ENCODE results near the gene CPD.
A peak's percentile ranks its signal among the peaks of the same experiment; 100 is the strongest.
"Not testable (repeated sequence)": the region's sequence is repeated elsewhere in the genome, so short reads cannot be mapped to it uniquely, and the experiment has no call there.

Gene CPD

GRCh38 chr17:30443721-30444120 lies 65.0 kb downstream of the CPD start:
- no peak for DNase-seq

GRCh38 chr17:30446640-30447039 lies 67.9 kb downstream of the CPD start:
- not testable (repeated sequence) for DNase-seq

DNA sequence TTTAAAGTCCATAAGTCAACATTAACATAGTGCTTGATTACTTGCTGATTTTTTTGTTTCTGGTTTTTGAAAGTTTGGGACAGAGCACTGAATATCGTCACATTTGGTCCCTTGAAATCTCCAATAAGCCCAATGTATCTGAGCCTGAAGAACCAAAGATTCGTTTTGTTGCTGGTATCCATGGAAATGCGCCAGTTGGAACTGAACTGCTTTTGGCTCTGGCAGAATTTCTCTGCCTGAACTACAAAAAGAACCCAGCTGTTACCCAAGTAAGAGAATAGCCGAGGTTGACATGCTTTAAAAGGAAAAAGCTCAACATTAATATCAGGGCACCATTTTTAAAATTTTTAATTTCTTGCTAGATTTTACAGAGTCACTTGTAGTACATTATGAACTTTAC lies 70.8 kb downstream of the CPD start:
- DNase-seq: no peak

DNA sequence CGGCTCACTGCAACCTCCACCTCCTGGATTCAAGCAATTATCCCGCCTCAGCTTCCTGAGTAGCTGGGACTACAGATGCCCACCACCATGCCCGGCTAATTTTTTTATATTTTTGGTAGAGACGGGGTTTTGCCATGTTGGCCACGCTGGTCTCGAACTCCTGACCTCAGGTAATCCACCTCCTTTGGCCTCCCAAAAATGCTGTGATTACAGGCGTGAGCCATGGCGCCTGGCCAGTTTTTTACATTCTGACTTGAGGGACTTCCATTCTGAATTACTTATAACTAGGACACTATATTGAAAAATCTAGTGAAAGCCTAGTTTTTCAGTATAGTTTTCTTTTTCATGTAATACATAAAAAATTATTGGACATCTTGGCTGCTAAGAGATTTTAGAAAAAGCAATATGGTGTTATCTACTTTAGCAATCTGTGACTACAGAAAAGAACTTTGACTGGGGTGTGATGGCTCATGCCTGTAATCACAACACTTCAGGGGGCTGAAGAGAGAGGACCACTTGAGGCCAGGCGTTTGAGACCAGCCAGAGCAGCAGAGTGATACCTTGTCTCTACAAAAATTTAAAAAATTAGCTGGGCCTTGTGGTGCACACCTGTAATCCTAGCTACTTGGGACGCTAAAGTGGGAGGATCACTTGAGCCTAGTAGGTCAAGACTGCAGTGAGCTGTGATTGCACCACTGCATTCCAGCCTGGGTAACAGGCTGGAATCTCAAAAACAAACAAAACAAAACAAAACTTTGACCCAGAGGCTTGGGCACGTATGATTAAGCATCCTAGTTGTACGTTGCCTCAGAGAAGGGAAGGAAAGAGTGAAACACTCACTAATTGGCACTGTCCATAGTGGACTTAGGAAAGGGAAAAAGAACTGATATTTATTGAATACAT lies 71.6 kb downstream of the CPD start:
- no peak for DNase-seq

GRCh38 chr17:30454635-30455034 lies 75.9 kb downstream of the CPD start:
- DNase-seq: no peak

GRCh38 chr17:30458371-30458770 lies 79.6 kb downstream of the CPD start:
- no peak for DNase-seq

GRCh38 chr17:30458797-30459413 lies 80.2 kb downstream of the CPD start:
- not testable (repeated sequence) for DNase-seq

DNA sequence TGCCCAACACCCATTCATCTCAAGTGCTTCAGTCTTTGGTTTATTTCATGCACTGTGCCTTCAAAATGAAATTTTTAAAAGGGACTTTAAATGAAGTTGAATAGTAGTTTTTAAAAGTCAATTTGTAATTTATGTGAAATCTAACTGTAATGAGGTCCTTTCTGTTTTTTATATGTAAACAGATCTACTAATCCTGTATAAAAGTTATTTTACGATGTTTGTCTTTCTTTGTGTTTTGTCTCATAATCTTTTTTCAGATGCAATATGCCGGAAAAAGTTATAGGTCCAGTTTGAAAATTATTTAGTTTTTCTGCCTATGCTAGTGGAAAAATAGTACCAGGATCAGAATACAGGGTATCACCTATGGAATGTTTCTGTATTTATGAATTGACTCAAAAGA lies 89.7 kb downstream of the CPD start:
- DNase-seq: no peak

- no peak for DNase-seq
These were observed 93.6 kb downstream of the CPD start for GRCh38 chr17:30472238-30472890.

- no peak for DNase-seq
These were observed 96.5 kb downstream of the CPD start for GRCh38 chr17:30475206-30475605.

GRCh38 chr17:30476726-30477082 lies 98.0 kb downstream of the CPD start:
- peak in 1 of 2 donors; percentile 27 for DNase-seq

DNA sequence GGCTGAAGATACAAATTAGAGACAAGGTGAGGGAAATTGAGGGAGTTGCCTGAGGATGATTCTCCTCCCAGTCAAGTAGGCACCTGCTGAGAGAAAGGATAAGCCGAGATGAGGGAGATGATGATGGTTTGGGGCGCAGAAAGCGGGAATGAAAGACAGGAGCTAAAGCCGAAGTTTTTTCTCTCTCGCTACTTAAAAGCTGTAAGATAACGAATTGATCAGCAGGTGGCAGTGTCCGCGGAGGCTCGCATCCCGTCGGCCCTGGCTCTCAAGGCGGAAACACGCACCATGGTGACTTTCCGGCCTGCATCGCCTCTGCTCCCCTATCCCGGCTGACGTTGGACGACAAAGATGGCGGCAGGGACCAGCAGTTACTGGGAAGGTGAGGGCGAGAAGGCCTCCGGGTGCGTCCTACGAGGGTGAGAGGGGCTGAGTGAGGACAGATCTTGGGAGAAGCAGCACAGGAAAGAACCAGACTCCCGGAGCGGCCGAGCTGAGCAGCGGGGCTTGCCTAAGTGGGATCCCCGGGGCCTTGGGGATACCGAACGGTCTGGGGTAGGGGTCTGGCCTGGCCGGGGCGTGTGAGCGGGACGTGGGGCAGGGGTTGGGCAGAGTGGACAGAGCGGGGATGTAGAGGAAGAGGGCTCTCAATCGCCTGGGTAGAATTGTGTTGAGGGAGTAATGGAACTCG lies 98.5 kb downstream of the CPD start, which contains the start of gene GOSR1:
Gene GOSR1, plus strand, starts transcription at position 326 of the 691 bp plus-strand sequence. Its CDS starts 26 bp downstream, at position 352.
- peak; percentile 92 to 94 for DNase-seq

DNA sequence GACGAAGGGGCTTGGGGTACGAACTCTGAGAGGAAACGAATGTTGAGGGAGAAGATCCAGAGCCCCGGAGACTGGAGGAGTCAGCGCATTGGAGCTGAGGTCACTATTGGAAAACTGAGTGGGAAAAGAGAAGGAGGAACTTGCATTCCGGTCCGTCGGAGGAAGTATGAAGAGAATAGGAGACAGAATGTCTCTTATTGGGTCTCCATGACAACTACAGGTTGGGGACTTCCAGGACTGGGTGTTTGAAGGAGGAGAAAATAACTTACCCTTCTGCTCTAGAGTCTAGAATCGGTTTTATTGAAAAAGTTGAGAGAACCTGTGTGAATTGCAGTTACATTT lies 99.0 kb downstream of the CPD start:
- peak; percentile 29 to 68 for DNase-seq

- no peak for DNase-seq
These were observed 103.8 kb downstream of the CPD start for GRCh38 chr17:30482555-30482954.

DNA sequence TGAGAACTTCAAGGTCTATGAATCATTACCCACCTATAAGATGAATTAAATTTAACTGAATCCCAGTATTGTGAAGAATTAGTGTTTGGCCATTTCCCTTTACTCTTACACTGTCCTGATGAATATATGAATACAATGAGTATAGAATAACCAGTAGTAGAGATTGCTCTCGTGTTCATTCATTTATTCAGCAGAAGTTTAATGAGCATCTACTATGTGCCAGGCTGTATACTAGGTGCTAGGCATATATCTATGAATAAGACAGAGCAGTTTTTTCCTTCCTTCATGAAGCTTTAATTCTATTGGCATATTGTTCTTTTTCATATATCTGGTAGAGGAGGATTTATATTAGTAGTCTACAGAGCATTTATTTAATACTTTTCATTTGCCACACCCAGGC lies 104.4 kb downstream of the CPD start:
- no peak for DNase-seq

GRCh38 chr17:30493780-30494179 lies 115.1 kb downstream of the CPD start:
- DNase-seq: no peak

- no peak for DNase-seq
These were observed 116.9 kb downstream of the CPD start for GRCh38 chr17:30495586-30495985.

GRCh38 chr17:30503558-30503957 lies 124.8 kb downstream of the CPD start:
- no peak for DNase-seq

- no peak for DNase-seq
These were observed 127.2 kb downstream of the CPD start for GRCh38 chr17:30505868-30506417.

DNA sequence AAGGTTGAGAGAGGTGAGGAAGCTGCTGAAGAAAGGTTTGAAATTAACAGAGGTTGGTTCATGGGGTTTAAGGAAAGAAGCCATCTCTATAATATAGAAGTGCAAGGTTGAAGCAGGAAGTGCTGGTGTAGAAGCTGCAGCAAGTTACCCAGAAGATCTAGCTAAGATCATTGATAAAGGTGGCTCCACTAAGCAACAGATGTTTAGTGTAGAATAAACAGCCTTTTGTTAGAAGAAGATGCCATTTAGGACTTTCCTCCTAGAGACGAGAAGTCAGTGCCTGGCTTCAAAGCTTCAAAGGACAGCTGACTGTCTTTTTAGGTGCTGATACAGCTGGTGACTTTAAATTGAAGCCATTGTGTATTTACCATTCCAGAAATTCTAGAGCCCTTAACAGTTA lies 127.8 kb downstream of the CPD start:
- no peak for DNase-seq

- DNase-seq: no peak
These were observed 134.6 kb downstream of the CPD start for GRCh38 chr17:30513346-30513745.

DNA sequence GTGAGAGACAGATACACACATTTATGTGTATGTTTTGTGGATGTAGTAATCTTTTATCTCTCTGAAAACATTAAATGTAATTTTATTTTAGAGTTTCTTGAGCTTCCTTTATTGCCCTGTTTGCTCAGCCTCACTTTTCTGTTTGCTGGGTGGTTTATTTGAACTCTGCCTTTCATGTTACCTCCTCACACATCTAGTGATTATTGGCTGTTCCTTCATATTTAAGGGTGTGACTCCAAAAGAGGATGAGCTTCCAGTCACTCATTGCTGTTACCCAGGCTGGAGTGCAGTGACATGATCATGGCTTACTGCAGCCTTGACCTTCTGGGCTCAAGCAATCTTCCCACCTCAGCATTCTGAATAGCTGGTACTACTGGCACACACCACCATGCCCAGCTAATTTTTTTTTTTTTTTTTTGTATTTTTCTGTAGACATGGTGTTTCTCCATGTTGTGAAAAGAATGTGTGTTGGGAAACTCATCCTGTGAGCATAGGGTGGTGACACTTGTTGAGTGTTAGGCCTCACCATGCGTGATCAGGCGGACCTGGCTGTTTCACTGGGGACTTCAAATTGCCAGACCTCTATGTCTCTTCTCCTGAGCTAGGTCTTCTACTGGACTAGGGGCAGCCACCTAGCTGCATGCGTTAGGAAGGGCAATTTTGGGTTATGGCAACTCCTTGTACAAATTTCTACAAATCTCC lies 136.3 kb downstream of the CPD start:
- no peak for DNase-seq
